ENCODE data around the gene POGZ. TPM values are rescaled to one million over a fixed set of nuclear protein-coding genes. Genes with fewer than 3 reads are reported as not detected.

The POGZ gene
- total RNA-seq, 1 experiment from 2014 or later = 80.6 TPM

DNA sequence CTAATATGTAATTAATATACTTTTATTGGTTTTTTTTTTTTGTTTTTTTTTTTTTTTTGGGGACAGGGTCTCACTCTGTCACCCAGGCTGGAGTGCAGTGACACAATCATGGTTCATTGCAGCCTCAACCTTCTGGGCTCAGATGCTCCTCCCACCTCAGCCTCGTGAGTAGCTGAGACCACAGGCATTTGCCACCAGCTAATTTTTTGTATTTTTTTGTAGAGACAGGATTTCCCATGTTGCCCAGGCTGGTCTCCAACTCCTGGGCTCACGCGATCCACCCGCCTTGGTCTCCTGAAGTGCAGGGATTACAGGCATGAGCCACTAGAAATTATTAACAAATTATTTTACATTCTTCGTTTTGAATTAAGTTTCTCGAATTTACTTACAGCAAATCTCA lies 16.8 kb upstream of the POGZ start:
- Histone ChIP-seq H3K4me2 (ENCODE audit: low read length) (no peak overlapping the region), H3K27me3 (ENCODE audit: insufficient read depth, low read length) (no peaks in the 10 kb centered on the region), H3K36me3 (ENCODE audit: control insufficient read depth in 1 of 2, insufficient read depth in 2 of 2, low read length in 2 of 2) (no peaks in the 10 kb centered on the region), H3K9ac (ENCODE audit: low read length) (no peak overlapping the region), H2AFZ (ENCODE audit: low read depth, low read length, poor library complexity, severe bottlenecking) (peak overlapping the region; percentile 90), H3K79me2 (ENCODE audit: insufficient read depth, low read length) (no peaks in the 10 kb centered on the region), H4K20me1 (ENCODE audit: insufficient read depth) (no peaks in the 10 kb centered on the region), H3K27ac (ENCODE audit: low read depth, low read length) (no peak overlapping the region), H3K4me3 (replicated peaks in 1 of 2; ENCODE audit: low read depth in 1 of 2, low read length in 2 of 2) (no peak overlapping the region), H3K9me3 (ENCODE audit: control insufficient read depth in 1 of 2, insufficient read depth in 1 of 2, low read depth in 1 of 2, low read length in 2 of 2) (no peaks in the 10 kb centered on the region), H3K4me1 (ENCODE audit: control insufficient read depth in 1 of 2, insufficient read depth in 2 of 2, low read length in 2 of 2) (peaks cover 11 to 34% of the 10 kb centered on the region in 2 experiments), H3K9me2 (ENCODE audit: insufficient read depth) (no peaks in the 10 kb centered on the region)
- DNase-seq (ENCODE audit: low read depth, low spot score) (no peak), ATAC-seq (peak; percentile 44; the same call in 1 of the 2 replicates)
- intact Hi-C loops (cut with micrococcal nuclease) = no loop called here
- no TSS peak for BruUV-seq (replicated peaks)
- TF ChIP-seq, protein P1, sequence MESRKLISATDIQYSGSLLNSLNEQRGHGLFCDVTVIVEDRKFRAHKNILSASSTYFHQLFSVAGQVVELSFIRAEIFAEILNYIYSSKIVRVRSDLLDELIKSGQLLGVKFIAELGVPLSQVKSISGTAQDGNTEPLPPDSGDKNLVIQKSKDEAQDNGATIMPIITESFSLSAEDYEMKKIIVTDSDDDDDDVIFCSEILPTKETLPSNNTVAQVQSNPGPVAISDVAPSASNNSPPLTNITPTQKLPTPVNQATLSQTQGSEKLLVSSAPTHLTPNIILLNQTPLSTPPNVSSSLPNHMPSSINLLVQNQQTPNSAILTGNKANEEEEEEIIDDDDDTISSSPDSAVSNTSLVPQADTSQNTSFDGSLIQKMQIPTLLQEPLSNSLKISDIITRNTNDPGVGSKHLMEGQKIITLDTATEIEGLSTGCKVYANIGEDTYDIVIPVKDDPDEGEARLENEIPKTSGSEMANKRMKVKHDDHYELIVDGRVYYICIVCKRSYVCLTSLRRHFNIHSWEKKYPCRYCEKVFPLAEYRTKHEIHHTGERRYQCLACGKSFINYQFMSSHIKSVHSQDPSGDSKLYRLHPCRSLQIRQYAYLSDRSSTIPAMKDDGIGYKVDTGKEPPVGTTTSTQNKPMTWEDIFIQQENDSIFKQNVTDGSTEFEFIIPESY (IDR thresholded peaks at IDR 0.05; ENCODE audit: extremely low read depth, insufficient replicate concordance, low read length) = no peak
- TF ChIP-seq FOSL1 (IDR thresholded peaks at IDR 0.05; ENCODE audit: low read depth) (no peak), CBX3 (IDR thresholded peaks at IDR 0.05; ENCODE audit: low read depth) (no peak), ZFX (IDR thresholded peaks at IDR 0.05) (no peak), EZH2 (IDR thresholded peaks at IDR 0.05) (no peak), TCF7L2 (IDR thresholded peaks at IDR 0.05; ENCODE audit: borderline replicate concordance, extremely low read depth, insufficient read depth, insufficient read length) (no peak)
- TF ChIP-seq, protein P2, sequence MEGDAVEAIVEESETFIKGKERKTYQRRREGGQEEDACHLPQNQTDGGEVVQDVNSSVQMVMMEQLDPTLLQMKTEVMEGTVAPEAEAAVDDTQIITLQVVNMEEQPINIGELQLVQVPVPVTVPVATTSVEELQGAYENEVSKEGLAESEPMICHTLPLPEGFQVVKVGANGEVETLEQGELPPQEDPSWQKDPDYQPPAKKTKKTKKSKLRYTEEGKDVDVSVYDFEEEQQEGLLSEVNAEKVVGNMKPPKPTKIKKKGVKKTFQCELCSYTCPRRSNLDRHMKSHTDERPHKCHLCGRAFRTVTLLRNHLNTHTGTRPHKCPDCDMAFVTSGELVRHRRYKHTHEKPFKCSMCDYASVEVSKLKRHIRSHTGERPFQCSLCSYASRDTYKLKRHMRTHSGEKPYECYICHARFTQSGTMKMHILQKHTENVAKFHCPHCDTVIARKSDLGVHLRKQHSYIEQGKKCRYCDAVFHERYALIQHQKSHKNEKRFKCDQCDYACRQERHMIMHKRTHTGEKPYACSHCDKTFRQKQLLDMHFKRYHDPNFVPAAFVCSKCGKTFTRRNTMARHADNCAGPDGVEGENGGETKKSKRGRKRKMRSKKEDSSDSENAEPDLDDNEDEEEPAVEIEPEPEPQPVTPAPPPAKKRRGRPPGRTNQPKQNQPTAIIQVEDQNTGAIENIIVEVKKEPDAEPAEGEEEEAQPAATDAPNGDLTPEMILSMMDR (IDR thresholded peaks at IDR 0.05 in 2 of 3, conservative IDR thresholded peaks at IDR 0.05 in 1 of 3; ENCODE audit: borderline replicate concordance in 1 of 3, insufficient read depth in 1 of 3, low read depth in 2 of 3, low read length in 2 of 3) = no peak
- TF ChIP-seq, protein P3, sequence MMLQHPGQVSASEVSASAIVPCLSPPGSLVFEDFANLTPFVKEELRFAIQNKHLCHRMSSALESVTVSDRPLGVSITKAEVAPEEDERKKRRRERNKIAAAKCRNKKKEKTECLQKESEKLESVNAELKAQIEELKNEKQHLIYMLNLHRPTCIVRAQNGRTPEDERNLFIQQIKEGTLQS (IDR thresholded peaks at IDR 0.05) = no peak
- TF ChIP-seq, protein P4, sequence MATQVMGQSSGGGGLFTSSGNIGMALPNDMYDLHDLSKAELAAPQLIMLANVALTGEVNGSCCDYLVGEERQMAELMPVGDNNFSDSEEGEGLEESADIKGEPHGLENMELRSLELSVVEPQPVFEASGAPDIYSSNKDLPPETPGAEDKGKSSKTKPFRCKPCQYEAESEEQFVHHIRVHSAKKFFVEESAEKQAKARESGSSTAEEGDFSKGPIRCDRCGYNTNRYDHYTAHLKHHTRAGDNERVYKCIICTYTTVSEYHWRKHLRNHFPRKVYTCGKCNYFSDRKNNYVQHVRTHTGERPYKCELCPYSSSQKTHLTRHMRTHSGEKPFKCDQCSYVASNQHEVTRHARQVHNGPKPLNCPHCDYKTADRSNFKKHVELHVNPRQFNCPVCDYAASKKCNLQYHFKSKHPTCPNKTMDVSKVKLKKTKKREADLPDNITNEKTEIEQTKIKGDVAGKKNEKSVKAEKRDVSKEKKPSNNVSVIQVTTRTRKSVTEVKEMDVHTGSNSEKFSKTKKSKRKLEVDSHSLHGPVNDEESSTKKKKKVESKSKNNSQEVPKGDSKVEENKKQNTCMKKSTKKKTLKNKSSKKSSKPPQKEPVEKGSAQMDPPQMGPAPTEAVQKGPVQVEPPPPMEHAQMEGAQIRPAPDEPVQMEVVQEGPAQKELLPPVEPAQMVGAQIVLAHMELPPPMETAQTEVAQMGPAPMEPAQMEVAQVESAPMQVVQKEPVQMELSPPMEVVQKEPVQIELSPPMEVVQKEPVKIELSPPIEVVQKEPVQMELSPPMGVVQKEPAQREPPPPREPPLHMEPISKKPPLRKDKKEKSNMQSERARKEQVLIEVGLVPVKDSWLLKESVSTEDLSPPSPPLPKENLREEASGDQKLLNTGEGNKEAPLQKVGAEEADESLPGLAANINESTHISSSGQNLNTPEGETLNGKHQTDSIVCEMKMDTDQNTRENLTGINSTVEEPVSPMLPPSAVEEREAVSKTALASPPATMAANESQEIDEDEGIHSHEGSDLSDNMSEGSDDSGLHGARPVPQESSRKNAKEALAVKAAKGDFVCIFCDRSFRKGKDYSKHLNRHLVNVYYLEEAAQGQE (IDR thresholded peaks at IDR 0.05; ENCODE audit: low read depth) = no peak
- ChIA-PET RAD21 (ENCODE audit: low non-redundant PET in 1 of 2, low total read pairs in 2 of 2, uncharacterized antibody in 2 of 2, unreplicated experiment in 2 of 2) (interaction anchor here in 1 of 2 experiments (0.7 kb wide), 1 partner anchor 135 kb away, joined by 3 read pairs; no protein-coding TSS in a partner anchor), CTCF (interaction anchor here (0.7 to 2.0 kb wide), 2 partner anchors 10 to 119 kb away, joined by 3 to 6 read pairs; no protein-coding TSS in a partner anchor), POLR2A (interaction anchor here (2.1 to 2.5 kb wide), 2 partner anchors 17 to 18 kb away, joined by 10 to 15 read pairs; partner anchors contain the start of gene POGZ)

Measured in HCT116 (cell line).